ENCODE data around the gene HAL. TPM values are rescaled to one million over a fixed set of nuclear protein-coding genes. Genes with fewer than 3 reads are reported as not detected.

HAL gene
- polyA plus RNA-seq, 1 donor (not counting 4 experiments of a cell fraction or from before 2014, with no cell fraction given) = 0.51 TPM

GRCh38 chr12:96025518-96025917, 29.4 kb upstream of the HAL start:
- Histone ChIP-seq H4K20me1 (ENCODE audit: control insufficient read depth, extremely low read depth, insufficient read depth, low read length) (no peaks in the 10 kb centered on the region), H3K4me3 (ENCODE audit: control insufficient read depth in 2 of 3, extremely low read depth in 1 of 3, insufficient read depth in 2 of 3, low read depth in 1 of 3, low read length in 3 of 3) (no peak overlapping the region), H3K9ac (ENCODE audit: control insufficient read depth, extremely low read depth, insufficient read depth, low read length) (no peak overlapping the region), H3K79me2 (ENCODE audit: control insufficient read depth, insufficient read depth, low read length) (peaks cover 7% of the 10 kb centered on the region), H2AFZ (ENCODE audit: control insufficient read depth, low read length) (no peak overlapping the region), H3K27me3 (ENCODE audit: control insufficient read depth, extremely low read depth, insufficient read depth, low read length) (no peaks in the 10 kb centered on the region), H3K4me1 (ENCODE audit: control insufficient read depth, extremely low read depth, insufficient read depth, low read length) (no peaks in the 10 kb centered on the region), H3K36me3 (ENCODE audit: control insufficient read depth in 2 of 2, extremely low read depth in 1 of 2, insufficient read depth in 2 of 2, low read length in 2 of 2) (peaks cover 9 to 21% of the 10 kb centered on the region in 2 experiments), H3K4me2 (ENCODE audit: control insufficient read depth, extremely low read depth, insufficient read depth, low read depth, low read length) (no peak overlapping the region), H3K27ac (ENCODE audit: control insufficient read depth, insufficient read depth, low read length) (no peak overlapping the region), H3K9me3 (ENCODE audit: control insufficient read depth, low read depth, low read length) (no peaks in the 10 kb centered on the region), H3K9me1 (ENCODE audit: control insufficient read depth, extremely low read depth, insufficient read depth, low read length) (no peaks in the 10 kb centered on the region)
- DNase-seq (ENCODE audit: low read depth, low spot score) (no peak), FAIRE-seq (no peak)
- no peak for TF ChIP-seq EZH2 (IDR thresholded peaks at IDR 0.05; ENCODE audit: low read length)
- TF ChIP-seq CTCF (optimal IDR thresholded peaks at IDR 0.05 in 1 of 3, IDR thresholded peaks at IDR 0.05 in 1 of 3, conservative IDR thresholded peaks at IDR 0.05 in 1 of 3; ENCODE audit: extremely low read depth in 1 of 3, insufficient read depth in 2 of 3, low read length in 3 of 3) = no peak
- dilution Hi-C loops (cut with MboI; ENCODE audit: extremely low pct_ligation_motif_present, low sequenced_read_pairs) = no loop called here

- H3K9me3 ChIP-seq (ENCODE audit: control insufficient read depth, low read depth, low read length) = no peaks in the 10 kb centered on the region
- no peak overlapping the region for H3K4me2 ChIP-seq (ENCODE audit: control insufficient read depth, extremely low read depth, insufficient read depth, low read depth, low read length)
- H3K4me3 ChIP-seq (ENCODE audit: control insufficient read depth in 2 of 3, extremely low read depth in 1 of 3, insufficient read depth in 2 of 3, low read depth in 1 of 3, low read length in 3 of 3) = no peak overlapping the region
- DNase-seq (ENCODE audit: low read depth, low spot score) (no peak), FAIRE-seq (no peak)
- H3K9me1 ChIP-seq (ENCODE audit: control insufficient read depth, extremely low read depth, insufficient read depth, low read length) = no peaks in the 10 kb centered on the region
- peaks cover 7 to 16% of the 10 kb centered on the region in 2 experiments for H3K36me3 ChIP-seq (ENCODE audit: control insufficient read depth in 2 of 2, extremely low read depth in 1 of 2, insufficient read depth in 2 of 2, low read length in 2 of 2)
- TF ChIP-seq CTCF (optimal IDR thresholded peaks at IDR 0.05 in 1 of 3, IDR thresholded peaks at IDR 0.05 in 1 of 3, conservative IDR thresholded peaks at IDR 0.05 in 1 of 3; ENCODE audit: extremely low read depth in 1 of 3, insufficient read depth in 2 of 3, low read length in 3 of 3) (no peak), EZH2 (IDR thresholded peaks at IDR 0.05; ENCODE audit: low read length) (no peak)
- no peaks in the 10 kb centered on the region for H4K20me1 ChIP-seq (ENCODE audit: control insufficient read depth, extremely low read depth, insufficient read depth, low read length)
- H2AFZ ChIP-seq (ENCODE audit: control insufficient read depth, low read length) = no peak overlapping the region
- no peak overlapping the region for H3K27ac ChIP-seq (ENCODE audit: control insufficient read depth, insufficient read depth, low read length)
- dilution Hi-C loops (cut with MboI; ENCODE audit: extremely low pct_ligation_motif_present, low sequenced_read_pairs) = no loop called here
- no peak overlapping the region for H3K9ac ChIP-seq (ENCODE audit: control insufficient read depth, extremely low read depth, insufficient read depth, low read length)
- H3K27me3 ChIP-seq (ENCODE audit: control insufficient read depth, extremely low read depth, insufficient read depth, low read length) = no peaks in the 10 kb centered on the region
- no peaks in the 10 kb centered on the region for H3K4me1 ChIP-seq (ENCODE audit: control insufficient read depth, extremely low read depth, insufficient read depth, low read length)
- no peaks in the 10 kb centered on the region for H3K79me2 ChIP-seq (ENCODE audit: control insufficient read depth, insufficient read depth, low read length)
Observed at GRCh38 chr12:96020314-96021003, 24.3 kb upstream of the HAL start.
